ENCODE measurements around the gene CSF1.

Gene CSF1

GRCh38 chr1:109969146-109969829 lies 58.6 kb downstream of the CSF1 start:
- no peak overlapping the region for H3K4me3 ChIP-seq
- no peak for DNase-seq (ENCODE audit: low spot score)
- no peak for TF ChIP-seq CTCF (IDR thresholded peaks at IDR 0.05)
- no peak overlapping the region for H3K27ac ChIP-seq

GRCh38 chr1:109969907-109970306 lies 59.3 kb downstream of the CSF1 start:
- no peak for TF ChIP-seq CTCF (IDR thresholded peaks at IDR 0.05)
- DNase-seq (ENCODE audit: low spot score), result no peak
- Histone ChIP-seq H3K27ac (no peak overlapping the region), H3K4me3 (no peak overlapping the region)

- no peak for TF ChIP-seq CTCF (IDR thresholded peaks at IDR 0.05)
- H3K27ac ChIP-seq, result no peak overlapping the region
- no peak for DNase-seq (ENCODE audit: low spot score)
These were observed 60.9 kb downstream of the CSF1 start for GRCh38 chr1:109971559-109971958.

GRCh38 chr1:109974191-109974590 lies 63.5 kb downstream of the CSF1 start:
- no peak for DNase-seq (ENCODE audit: low spot score)
- no peak for TF ChIP-seq CTCF (IDR thresholded peaks at IDR 0.05)
- Histone ChIP-seq H3K4me3 (no peak overlapping the region), H3K27ac (no peak overlapping the region)

More at GRCh38 chr1:109971559-109971958, 60.9 kb downstream of the CSF1 start:
- H3K4me3 ChIP-seq, result no peak overlapping the region

- DNase-seq (ENCODE audit: low spot score), result no peak
These were observed 65.1 kb downstream of the CSF1 start for GRCh38 chr1:109975718-109976117.

GRCh38 chr1:109976762-109977161 lies 66.1 kb downstream of the CSF1 start:
- no peak for TF ChIP-seq CTCF (IDR thresholded peaks at IDR 0.05)
- no peak for DNase-seq (ENCODE audit: low spot score)
- H3K27ac ChIP-seq, result peak overlapping the region in 1 of 2 donors; percentile 79
- no peak overlapping the region for H3K4me3 ChIP-seq

More at GRCh38 chr1:109975718-109976117, 65.1 kb downstream of the CSF1 start:
- TF ChIP-seq CTCF (IDR thresholded peaks at IDR 0.05), result no peak
- H3K4me3 ChIP-seq, result no peak overlapping the region
- peak overlapping the region in 1 of 2 donors; percentile 54 for H3K27ac ChIP-seq

- no peak for DNase-seq (ENCODE audit: low spot score)
- Histone ChIP-seq H3K4me3 (no peak overlapping the region), H3K27ac (peak overlapping the region in 1 of 2 donors; percentile 79)
- TF ChIP-seq CTCF (IDR thresholded peaks at IDR 0.05), result no peak
These were observed 66.6 kb downstream of the CSF1 start for GRCh38 chr1:109977225-109977624.
